ENCODE data around the gene GPRC5A.

Gene GPRC5A

DNA sequence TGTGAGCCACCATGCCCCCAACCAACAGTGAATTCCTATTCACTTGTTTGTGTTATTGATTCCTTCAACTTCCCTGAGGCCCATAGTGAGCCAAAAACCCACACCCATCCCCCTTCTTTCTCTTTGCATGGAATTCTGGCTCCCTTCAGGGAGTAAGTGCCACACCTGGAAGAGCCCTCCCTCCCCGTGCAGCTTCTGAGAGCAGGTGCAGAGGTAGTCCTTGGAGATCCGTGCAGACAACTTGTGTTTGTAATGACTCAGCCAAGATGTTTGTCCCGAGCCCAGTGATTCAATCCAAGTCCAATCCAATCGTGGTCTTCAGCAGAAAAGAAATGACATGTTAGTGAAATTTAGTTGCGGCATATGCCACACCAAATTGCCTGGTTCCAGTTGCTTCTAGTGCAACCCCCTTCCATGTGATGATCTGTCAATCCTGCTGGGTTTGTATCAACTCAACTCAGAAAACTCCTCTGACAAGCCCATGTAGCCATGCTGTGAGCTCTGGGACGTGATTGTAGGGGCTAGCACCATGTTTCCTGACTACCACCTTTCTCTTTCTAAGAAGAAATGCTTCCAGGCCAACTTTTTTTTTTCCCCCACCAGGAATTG, 27.5 kb downstream of the GPRC5A start:
- TF ChIP-seq EP300 (IDR thresholded peaks at IDR 0.05; ENCODE audit: borderline replicate concordance), result no peak
- TF ChIP-seq FOXM1 (IDR thresholded peaks at IDR 0.05; ENCODE audit: borderline replicate concordance, low read depth), result no peak
- no peak for TF ChIP-seq TEAD4 (IDR thresholded peaks at IDR 0.05)
- no peak for TF ChIP-seq EGR1 (IDR thresholded peaks at IDR 0.05)
- no peak for TF ChIP-seq TAF1 (IDR thresholded peaks at IDR 0.05; ENCODE audit: low read depth)
- no peak for TF ChIP-seq CREB1 (IDR thresholded peaks at IDR 0.05; ENCODE audit: low read depth)
- TF ChIP-seq YY1 (IDR thresholded peaks at IDR 0.05; ENCODE audit: low read depth), result no peak
- no peak for TF ChIP-seq NFIC (IDR thresholded peaks at IDR 0.05)
- TF ChIP-seq ZBTB7A (IDR thresholded peaks at IDR 0.05; ENCODE audit: low read depth), result no peak
- TF ChIP-seq MAX (IDR thresholded peaks at IDR 0.05), result no peak
- no peak for TF ChIP-seq TCF12 (IDR thresholded peaks at IDR 0.05; ENCODE audit: low read depth)

GRCh38 chr12:12919666-12920435, 28.5 kb downstream of the GPRC5A start:
- no peak for TF ChIP-seq CEBPB (IDR thresholded peaks at IDR 0.05)
- TF ChIP-seq TEAD4 (IDR thresholded peaks at IDR 0.05), result no peak
- no peak for TF ChIP-seq YY1 (IDR thresholded peaks at IDR 0.05; ENCODE audit: low read depth)
- no peak for TF ChIP-seq ZBTB7A (IDR thresholded peaks at IDR 0.05; ENCODE audit: low read depth)
- TF ChIP-seq FOXM1 (IDR thresholded peaks at IDR 0.05; ENCODE audit: borderline replicate concordance, low read depth), result no peak
- TF ChIP-seq CREB1 (IDR thresholded peaks at IDR 0.05; ENCODE audit: low read depth), result no peak
- TF ChIP-seq TAF1 (IDR thresholded peaks at IDR 0.05; ENCODE audit: low read depth), result no peak
- no peak for TF ChIP-seq RAD21 (IDR thresholded peaks at IDR 0.05; ENCODE audit: low read depth)
- no peak for TF ChIP-seq NFIC (IDR thresholded peaks at IDR 0.05)
- no peak for TF ChIP-seq EP300 (IDR thresholded peaks at IDR 0.05; ENCODE audit: borderline replicate concordance)
- no peak for TF ChIP-seq MAX (IDR thresholded peaks at IDR 0.05)
- TF ChIP-seq, protein P1, sequence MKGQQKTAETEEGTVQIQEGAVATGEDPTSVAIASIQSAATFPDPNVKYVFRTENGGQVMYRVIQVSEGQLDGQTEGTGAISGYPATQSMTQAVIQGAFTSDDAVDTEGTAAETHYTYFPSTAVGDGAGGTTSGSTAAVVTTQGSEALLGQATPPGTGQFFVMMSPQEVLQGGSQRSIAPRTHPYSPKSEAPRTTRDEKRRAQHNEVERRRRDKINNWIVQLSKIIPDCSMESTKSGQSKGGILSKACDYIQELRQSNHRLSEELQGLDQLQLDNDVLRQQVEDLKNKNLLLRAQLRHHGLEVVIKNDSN (IDR thresholded peaks at IDR 0.05), result no peak
- TF ChIP-seq EGR1 (IDR thresholded peaks at IDR 0.05), result no peak

DNA sequence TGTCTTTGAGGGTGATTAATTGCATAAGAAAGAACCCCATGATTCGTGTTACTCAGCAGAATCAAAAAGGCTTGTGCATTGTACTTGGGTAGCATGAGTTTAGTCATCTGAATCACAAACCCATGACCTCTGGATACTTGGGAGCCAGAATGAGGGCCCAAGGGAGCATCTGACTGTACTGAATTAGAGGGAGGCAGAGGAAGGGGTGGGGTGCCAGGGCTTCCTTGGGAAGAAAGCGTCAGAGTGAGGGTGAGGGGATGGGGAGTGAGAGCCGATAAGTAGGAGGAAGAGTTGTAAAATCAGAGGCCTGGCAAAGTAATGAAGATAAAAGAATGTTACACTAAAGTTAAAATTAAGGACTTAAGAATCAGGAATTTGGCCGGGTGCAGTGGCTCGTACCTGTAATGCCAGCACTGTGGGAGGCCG, 30.8 kb downstream of the GPRC5A start:
- TF ChIP-seq TCF12 (IDR thresholded peaks at IDR 0.05; ENCODE audit: low read depth) (no peak), RAD21 (IDR thresholded peaks at IDR 0.05; ENCODE audit: low read depth) (no peak), YY1 (IDR thresholded peaks at IDR 0.05; ENCODE audit: low read depth) (no peak), FOXM1 (IDR thresholded peaks at IDR 0.05; ENCODE audit: borderline replicate concordance, low read depth) (no peak), MAX (IDR thresholded peaks at IDR 0.05) (no peak), TEAD4 (IDR thresholded peaks at IDR 0.05) (no peak), CEBPB (IDR thresholded peaks at IDR 0.05) (no peak), REST (IDR thresholded peaks at IDR 0.05; ENCODE audit: low read depth) (no peak), CREB1 (IDR thresholded peaks at IDR 0.05; ENCODE audit: low read depth) (no peak)

DNA sequence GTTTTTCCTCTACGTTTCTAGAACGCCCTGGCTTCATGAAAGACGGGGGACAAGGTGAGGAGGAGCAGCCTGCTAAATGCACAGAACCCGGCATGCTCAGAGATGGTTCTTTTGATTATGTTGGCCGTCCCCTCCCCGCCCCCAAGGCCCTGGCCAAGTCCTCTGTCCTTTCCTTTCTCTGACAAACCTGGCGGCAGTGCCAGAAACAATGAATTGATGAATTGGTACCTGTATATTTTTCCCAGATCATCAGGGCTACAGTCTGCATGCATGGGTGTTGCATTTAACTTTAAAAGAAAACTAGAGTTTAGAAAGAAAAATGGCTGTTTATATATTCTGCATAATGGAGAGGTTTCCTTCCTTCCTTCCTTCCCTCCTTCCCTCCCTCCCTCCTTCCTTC, 31.6 kb downstream of the GPRC5A start:
- TF ChIP-seq TAF1 (IDR thresholded peaks at IDR 0.05; ENCODE audit: low read depth) (no peak), TCF12 (IDR thresholded peaks at IDR 0.05; ENCODE audit: low read depth) (no peak), MAX (IDR thresholded peaks at IDR 0.05) (no peak), NFIC (IDR thresholded peaks at IDR 0.05) (no peak), TEAD4 (IDR thresholded peaks at IDR 0.05) (no peak), EP300 (IDR thresholded peaks at IDR 0.05; ENCODE audit: borderline replicate concordance) (no peak), YY1 (IDR thresholded peaks at IDR 0.05; ENCODE audit: low read depth) (no peak), ZBTB7A (IDR thresholded peaks at IDR 0.05; ENCODE audit: low read depth) (no peak), RAD21 (IDR thresholded peaks at IDR 0.05; ENCODE audit: low read depth) (no peak), EGR1 (IDR thresholded peaks at IDR 0.05) (no peak), FOXM1 (IDR thresholded peaks at IDR 0.05; ENCODE audit: borderline replicate concordance, low read depth) (no peak), REST (IDR thresholded peaks at IDR 0.05; ENCODE audit: low read depth) (no peak), CREB1 (IDR thresholded peaks at IDR 0.05; ENCODE audit: low read depth) (no peak), CEBPB (IDR thresholded peaks at IDR 0.05) (no peak)
- TF ChIP-seq, protein P1 (IDR thresholded peaks at IDR 0.05), result no peak

All from Ishikawa (cell line).